ENCODE measurements around the gene CTU2. TPM values are rescaled to one million over a fixed set of nuclear protein-coding genes. Genes with fewer than 3 reads are reported as not detected.

The CTU2 gene
- total RNA-seq, 4 donors from 2014 or later = 4.4 to 13.2 (median 6.3) TPM

GRCh38 chr16:88731699-88732098, 25.4 kb downstream of the CTU2 start:
- no peak for TF ChIP-seq POLR2A (IDR thresholded peaks at IDR 0.05)
- TF ChIP-seq CTCF (IDR thresholded peaks at IDR 0.05) = no peak
- no peaks in the 10 kb centered on the region for H3K4me1 ChIP-seq
- H3K4me3 ChIP-seq = no peak overlapping the region
- peaks cover 42 to 87% (median 61%) of the 10 kb centered on the region in 3 donors for H3K36me3 ChIP-seq
- no peaks in the 10 kb centered on the region for H3K9me3 ChIP-seq
- no peak overlapping the region for H3K27ac ChIP-seq
- no peaks in the 10 kb centered on the region for H3K27me3 ChIP-seq
- peak; percentile 84 for DNase-seq
- intact Hi-C loops (cut with DNase I) = no loop called here
- WGBS, 2 donors = 70 to 88% methylated on average over 2 to 9 of the region's 15 CpGs

GRCh38 chr16:88732172-88732960, 26.1 kb downstream of the CTU2 start:
- Histone ChIP-seq H3K4me3 (no peak overlapping the region), H3K27me3 (no peaks in the 10 kb centered on the region), H3K9me3 (no peaks in the 10 kb centered on the region), H3K27ac (no peak overlapping the region), H3K4me1 (peaks cover 0 to 5% (median under 1%) of the 10 kb centered on the region in 3 donors), H3K36me3 (peaks cover 36 to 86% (median 54%) of the 10 kb centered on the region in 3 donors)
- WGBS, 2 donors = 57% methylated on average over 1 of the region's 30 CpGs; no CpG with 5 or more reads in 1 of the 2 donors
- intact Hi-C loops (cut with DNase I) = no loop called here
- DNase-seq = no peak
- TF ChIP-seq POLR2A (IDR thresholded peaks at IDR 0.05) (no peak), CTCF (IDR thresholded peaks at IDR 0.05) (no peak)

- no peak for DNase-seq
- TF ChIP-seq POLR2A (IDR thresholded peaks at IDR 0.05) (no peak), CTCF (IDR thresholded peaks at IDR 0.05) (no peak)
- Histone ChIP-seq H3K9me3 (no peaks in the 10 kb centered on the region), H3K27ac (no peak overlapping the region), H3K27me3 (no peaks in the 10 kb centered on the region), H3K4me1 (peaks cover 0 to 11% (median 4%) of the 10 kb centered on the region in 3 donors), H3K36me3 (peaks cover 36 to 86% (median 51%) of the 10 kb centered on the region in 3 donors), H3K4me3 (no peak overlapping the region)
- intact Hi-C loops (cut with DNase I) = no loop called here
- 73 to 75% methylated on average over 3 to 5 of the region's 13 CpGs for WGBS, 2 donors
Measured at GRCh38 chr16:88732961-88733294, 26.6 kb downstream of the CTU2 start.

GRCh38 chr16:88733630-88734360, 27.5 kb downstream of the CTU2 start:
- intact Hi-C loops (cut with DNase I) = no loop called here
- Histone ChIP-seq H3K9me3 (no peaks in the 10 kb centered on the region), H3K27me3 (no peaks in the 10 kb centered on the region), H3K4me3 (no peak overlapping the region), H3K27ac (no peak overlapping the region), H3K4me1 (peaks cover 2 to 19% (median 4%) of the 10 kb centered on the region in 3 donors), H3K36me3 (peaks cover 36 to 87% (median 50%) of the 10 kb centered on the region in 3 donors)
- WGBS, 2 donors = 67 to 81% methylated on average over 4 to 9 of the region's 27 CpGs
- DNase-seq = no peak
- no peak for TF ChIP-seq CTCF (IDR thresholded peaks at IDR 0.05)
- TF ChIP-seq POLR2A (IDR thresholded peaks at IDR 0.05) = no peak

GRCh38 chr16:88734361-88734728, 28.0 kb downstream of the CTU2 start:
- no peak overlapping the region for H3K27ac ChIP-seq
- TF ChIP-seq CTCF (IDR thresholded peaks at IDR 0.05) (no peak), POLR2A (IDR thresholded peaks at IDR 0.05) (no peak)
- H3K36me3 ChIP-seq = peaks cover 36 to 87% (median 50%) of the 10 kb centered on the region in 3 donors
- no peak for DNase-seq
- peaks cover 7 to 25% (median 10%) of the 10 kb centered on the region in 3 donors for H3K4me1 ChIP-seq
- H3K27me3 ChIP-seq = no peaks in the 10 kb centered on the region
- H3K4me3 ChIP-seq = no peak overlapping the region
- WGBS, 2 donors = 87 to 100% methylated on average over 2 to 11 of the region's 23 CpGs
- intact Hi-C loops (cut with DNase I) = no loop called here
- H3K9me3 ChIP-seq = no peaks in the 10 kb centered on the region

All from esophagus squamous epithelium (tissue), 5 donors.